ENCODE data around the gene WHRN. TPM values are rescaled to one million over a fixed set of nuclear protein-coding genes. Genes with fewer than 3 reads are reported as not detected.
A peak's percentile ranks its signal among the peaks of the same experiment; 100 is the strongest.

The WHRN gene
- total and polyA plus RNA-seq, 9 of the 15 experiments (the other 6 are each of a cell fraction or from before 2014, with no cell fraction given): 0.31 to 14.1 (median 3.0) TPM

- no peak for TF ChIP-seq ZMIZ1 (IDR thresholded peaks at IDR 0.05; ENCODE audit: low read depth in 2 of 2, low read length in 2 of 2)
- TF ChIP-seq CCAR2 (IDR thresholded peaks at IDR 0.05; ENCODE audit: low read depth, low read length): no peak
Measured at GRCh38 chr9:114437401-114437893, 67.8 kb downstream of the WHRN start (continued).

GRCh38 chr9:114434878-114435311 lies 70.4 kb downstream of the WHRN start:
- Histone ChIP-seq H3K9ac (ENCODE audit: insufficient read depth in 1 of 2, low read depth in 2 of 2, low read length in 2 of 2) (no peak overlapping the region), H4K20me1 (replicated peaks; ENCODE audit: control insufficient read depth, insufficient read depth, low read length) (peaks cover 5% of the 10 kb centered on the region; the same call in 1 of the 2 replicates), H3K27ac (ENCODE audit: extremely low read depth, low read depth, low read length) (no peak overlapping the region), H3K4me1 (replicated peaks in 1 of 2; ENCODE audit: control insufficient read depth in 2 of 2, insufficient read depth in 2 of 2, low read length in 2 of 2) (peaks cover 0 to 6% of the 10 kb centered on the region in 2 experiments; a peak in 2 of 5 replicates), H3K9me3 (replicated peaks; ENCODE audit: control insufficient read depth, insufficient read depth, low read depth, low read length) (no peaks in the 10 kb centered on the region), H3K27me3 (ENCODE audit: control insufficient read depth in 2 of 2, insufficient read depth in 2 of 2, low read length in 2 of 2) (no peaks in the 10 kb centered on the region; a peak in 1 of 5 replicates), H2AFZ (ENCODE audit: low read depth, low read length) (no peak overlapping the region), H3K79me2 (ENCODE audit: control insufficient read depth, insufficient read depth, low read length) (no peaks in the 10 kb centered on the region), H3K4me2 (ENCODE audit: insufficient read depth, low read length) (no peak overlapping the region), H3K36me3 (ENCODE audit: control insufficient read depth, insufficient read depth, low read length) (no peaks in the 10 kb centered on the region), H3K9me1 (ENCODE audit: control insufficient read depth, insufficient read depth, low read length) (peaks cover 6% of the 10 kb centered on the region), H3K4me3 (no peak overlapping the region)
- FAIRE-seq: peak; percentile 89
- BruUV-seq (replicated peaks): no TSS peak
- peak; percentile 86 for ATAC-seq
- peak; percentile 31 to 60 (median 46) for DNase-seq (ENCODE audit: extremely low read depth in 1 of 4, low spot score in 3 of 4)
- ChIA-PET POLR2A (interaction anchor here (0.7 kb wide), 1 partner anchor 34 kb away, joined by 3 read pairs; no protein-coding TSS in a partner anchor), CTCF (ENCODE audit: low intra/inter-chr PET ratio) (interaction anchor here (0.6 to 2.6 kb wide), 4 partner anchors 73 to 227 kb away, joined by 3 to 12 read pairs (median 5); no protein-coding TSS in a partner anchor)
- in situ Hi-C loops (cut with MboI): loop anchor here (5.0 kb wide), 1 partner anchor 217 kb away; no protein-coding TSS in a partner anchor
- intact Hi-C loops (cut with micrococcal nuclease): loop anchor here (1.0 to 5.0 kb wide), 3 partner anchors 52 to 218 kb away; no protein-coding TSS in a partner anchor
- WGBS (ENCODE audit: insufficient coverage, low coverage, missing lambda C conversion rate): 35% methylated on average over 9 of the region's 9 CpGs
- TF ChIP-seq ZNF280B (CRISPR knock-in tag; IDR thresholded peaks at IDR 0.05): no peak
- TF ChIP-seq CBX1 (IDR thresholded peaks at IDR 0.05; ENCODE audit: low read depth): no peak
- no peak for TF ChIP-seq FOXA1 (IDR thresholded peaks at IDR 0.05; ENCODE audit: borderline replicate concordance)
- TF ChIP-seq ZNF75A (CRISPR knock-in tag; IDR thresholded peaks at IDR 0.05): no peak
- TF ChIP-seq ZBTB26 (CRISPR knock-in tag; IDR thresholded peaks at IDR 0.05): no peak
- TF ChIP-seq MECOM (CRISPR knock-in tag; IDR thresholded peaks at IDR 0.05): no peak
- TF ChIP-seq ZNF384 (IDR thresholded peaks at IDR 0.05; ENCODE audit: low read depth, low read length): peak; percentile 46
- TF ChIP-seq FOXA3 (CRISPR knock-in tag; conservative IDR thresholded peaks at IDR 0.05 in 1 of 2, IDR thresholded peaks at IDR 0.05 in 1 of 2): no peak
- no peak for TF ChIP-seq CREBBP (IDR thresholded peaks at IDR 0.05; ENCODE audit: low read depth, low read length)
- no peak for TF ChIP-seq HDAC8 (tag; IDR thresholded peaks at IDR 0.05)
- no peak for TF ChIP-seq ZC3H11A (IDR thresholded peaks at IDR 0.05; ENCODE audit: low read depth, low read length)

All from K562 (cell line).